NCI-H128 (cell line): ENCODE measurements around the gene TPST2.

ENCODE experiments used
- DNase-seq: peaks from one replicate; lab custom pipeline; 2025; ENCODE audit not compliant: unreplicated experiment; lab: John Stamatoyannopoulos, UW

The TPST2 gene

GRCh38 chr22:26558248-26558895 lies 31.6 kb downstream of the TPST2 start:
- no peak for DNase-seq

- no peak for DNase-seq
Measured at GRCh38 chr22:26556904-26557303, 33.0 kb downstream of the TPST2 start.

GRCh38 chr22:26555478-26555877 lies 34.5 kb downstream of the TPST2 start:
- DNase-seq, result no peak

- no peak for DNase-seq
Measured at GRCh38 chr22:26554956-26555355, 35.0 kb downstream of the TPST2 start.

- DNase-seq, result no peak
Measured at GRCh38 chr22:26553056-26553752, 36.7 kb downstream of the TPST2 start.

- DNase-seq, result no peak
Measured at GRCh38 chr22:26552466-26552865, 37.5 kb downstream of the TPST2 start.

GRCh38 chr22:26551568-26551967 lies 38.4 kb downstream of the TPST2 start:
- DNase-seq, result no peak

- DNase-seq, result no peak
Measured at GRCh38 chr22:26550498-26551033, 39.4 kb downstream of the TPST2 start.

GRCh38 chr22:26549902-26550497 lies 39.9 kb downstream of the TPST2 start:
- DNase-seq, result no peak

GRCh38 chr22:26548984-26549383 lies 40.9 kb downstream of the TPST2 start:
- DNase-seq, result no peak

- no peak for DNase-seq
Measured at GRCh38 chr22:26548303-26548702, 41.6 kb downstream of the TPST2 start.

GRCh38 chr22:26547837-26548236 lies 42.1 kb downstream of the TPST2 start:
- DNase-seq, result no peak

- no peak for DNase-seq
Measured at GRCh38 chr22:26547426-26547825, 42.5 kb downstream of the TPST2 start.

- peak; percentile 3 for DNase-seq
Measured at GRCh38 chr22:26546282-26546681, 43.6 kb downstream of the TPST2 start.

GRCh38 chr22:26545827-26546226 lies 44.1 kb downstream of the TPST2 start:
- no peak for DNase-seq

- DNase-seq, result no peak
Measured at GRCh38 chr22:26545385-26545784, 44.5 kb downstream of the TPST2 start.

- DNase-seq, result no peak
Measured at GRCh38 chr22:26544489-26544888, 45.4 kb downstream of the TPST2 start.

GRCh38 chr22:26542831-26543230 lies 47.1 kb downstream of the TPST2 start:
- DNase-seq, result no peak

GRCh38 chr22:26541167-26541819 lies 48.6 kb downstream of the TPST2 start:
- no peak for DNase-seq

- no peak for DNase-seq
Measured at GRCh38 chr22:26540119-26540518, 49.8 kb downstream of the TPST2 start.

GRCh38 chr22:26536762-26537134 lies 53.2 kb downstream of the TPST2 start:
- DNase-seq, result no peak
